Upper lobe of left lung (tissue), 6 donors: ENCODE data around the gene RNF224. TPM values are rescaled to one million over a fixed set of nuclear protein-coding genes. Genes with fewer than 3 reads are reported as not detected.
A peak's percentile ranks its signal among the peaks of the same experiment; 100 is the strongest.

ENCODE experiments used
- ATAC-seq, 2 donors: fragments of 200-7000 bp; cut with Tn5 transposase; one replicate each; pipeline ENCODE4 v1.9.1; 2022; ENCODE audit warnings: mild to moderate bottlenecking in 2 of 2, moderate library complexity in 2 of 2; ENCODE audit not compliant: low FRiP score in 2 of 2
- DNase-seq, 2 donors: peaks; one replicate each; pipeline ENCODE4 v3.0.0-alpha.2; 2019 to 2020
- H3K27ac ChIP-seq, 4 donors: fragments of 200-600 bp; sonication (generic); one replicate each; pipeline ENCODE4 v1.5.1; 2016 to 2019
- H3K27me3 ChIP-seq, 4 donors: fragments of 200-600 bp; sonication (generic); one replicate each; pipeline ENCODE4 v1.5.1; 2017 to 2019
- H3K36me3 ChIP-seq, 4 donors: fragments of 200-600 bp; sonication (generic); one replicate each; pipeline ENCODE4 v1.5.1; 2016 to 2019
- H3K4me1 ChIP-seq, 4 donors: fragments of 200-600 bp; sonication (generic); one replicate each; pipeline ENCODE4 v1.5.1; 2018 to 2019
- H3K4me3 ChIP-seq, 4 donors: fragments of 200-600 bp; sonication (generic); one replicate each; pipeline ENCODE4 v1.5.1; 2017 to 2019; ENCODE audit warnings: mild to moderate bottlenecking in 2 of 4, moderate library complexity in 1 of 4
- H3K9me3 ChIP-seq, 4 donors: fragments of 200-600 bp; sonication (generic); one replicate each; pipeline ENCODE4 v1.5.1; 2018 to 2019
- CTCF ChIP-seq, 6 experiments: fragments of 450-650 bp in 4 of 6; fragments of 200-600 bp in 2 of 6; sonication (generic) in 2 of 6; IDR thresholded peaks; one replicate each; pipeline ENCODE4 v1.5.1; 2016 to 2019; ENCODE audit warnings: antibody characterized with exemption in 6 of 6
- EP300 ChIP-seq, 4 donors: sonication (generic); formaldehyde crosslinking; IDR thresholded peaks; one replicate each; pipeline ENCODE4 v1.5.1; 2017; ENCODE audit warnings: antibody characterized with exemption in 4 of 4, control low read depth in 2 of 4
- POLR2A ChIP-seq, 4 donors: fragments of 450-650 bp; IDR thresholded peaks; one replicate each; pipeline ENCODE4 v1.5.1; 2016 to 2017; ENCODE audit warnings: antibody characterized with exemption in 4 of 4, mild to moderate bottlenecking in 2 of 4
- POLR2AphosphoS5 ChIP-seq, 2 donors: sonication (generic); formaldehyde crosslinking; IDR thresholded peaks; one replicate each; pipeline ENCODE4 v1.5.1; 2017; ENCODE audit warnings: antibody characterized with exemption in 2 of 2
- WGBS, 2 donors: methylation state at CpG; one replicate each; pipeline ENCODE4 v1.1.5; 2017 to 2018; 5-methylcytosine and 5-hydroxymethylcytosine counted together
- total RNA-seq, 6 donors: library from RNA; depleted of rRNA in 4 of 6; stranded (reverse); fragments of >200 nt in 4 of 6; gene quantifications; one replicate each; pipeline versions ENCODE4 v1.1.0 to v1.2.1, GENCODE V29; 2016 to 2021
- donor health status: DM: no; HTN: no; CAD: no; lungs with moderate emphysema.
- donor health status: DM: no; HTN: yes; CAD: no; lungs with severe emphysema.

RNF224 gene
- total RNA-seq, 6 donors from 2014 or later, result 0.46 to 0.59 (median 0.57) TPM; not detected in 3

- ATAC-seq (no peak), DNase-seq (peak in 1 of 2 donors; percentile 52)
- peaks cover 0 to 34% (median 4%) of the 10 kb centered on the region in 4 donors for H3K27me3 ChIP-seq
- H3K4me1 ChIP-seq, result peaks cover 8 to 31% (median 25%) of the 10 kb centered on the region in 4 donors
- H3K36me3 ChIP-seq, result no peaks in the 10 kb centered on the region
- 87 to 89% methylated on average over 15 to 19 of the region's 23 CpGs for WGBS, 2 donors
- H3K9me3 ChIP-seq, result no peaks in the 10 kb centered on the region
- H3K4me3 ChIP-seq, result no peak overlapping the region
- no peak overlapping the region for H3K27ac ChIP-seq
- TF ChIP-seq POLR2A (IDR thresholded peaks at IDR 0.05) (no peak), POLR2AphosphoS5 (IDR thresholded peaks at IDR 0.05) (no peak), EP300 (IDR thresholded peaks at IDR 0.05) (no peak), CTCF (IDR thresholded peaks at IDR 0.05) (no peak)
Observed at GRCh38 chr9:137231372-137232039, 4.2 kb downstream of the RNF224 start.

GRCh38 chr9:137232101-137232500 lies 4.8 kb downstream of the RNF224 start:
- Histone ChIP-seq H3K4me1 (peaks cover 14 to 31% (median 26%) of the 10 kb centered on the region in 4 donors), H3K9me3 (no peaks in the 10 kb centered on the region), H3K36me3 (no peaks in the 10 kb centered on the region), H3K27me3 (peaks cover 0 to 34% (median 4%) of the 10 kb centered on the region in 4 donors), H3K27ac (no peak overlapping the region), H3K4me3 (no peak overlapping the region)
- DNase-seq (peak in 1 of 2 donors; percentile 56), ATAC-seq (no peak)
- WGBS, 2 donors, result 61 to 80% methylated on average over 2 to 10 of the region's 10 CpGs
- TF ChIP-seq POLR2AphosphoS5 (IDR thresholded peaks at IDR 0.05) (no peak), CTCF (IDR thresholded peaks at IDR 0.05) (no peak), POLR2A (IDR thresholded peaks at IDR 0.05) (no peak), EP300 (IDR thresholded peaks at IDR 0.05) (no peak)

- no peak for TF ChIP-seq POLR2AphosphoS5 (IDR thresholded peaks at IDR 0.05)
- no peak for TF ChIP-seq CTCF (IDR thresholded peaks at IDR 0.05)
- no peak for TF ChIP-seq POLR2A (IDR thresholded peaks at IDR 0.05)
- TF ChIP-seq EP300 (IDR thresholded peaks at IDR 0.05), result no peak
- peaks cover 0 to 34% (median 4%) of the 10 kb centered on the region in 4 donors for H3K27me3 ChIP-seq
- ATAC-seq, result no peak
- whole genome bisulfite sequencing, 2 donors, result 71 to 72% methylated on average over 13 to 24 of the region's 24 CpGs
- H3K27ac ChIP-seq, result no peak overlapping the region
- peak in 1 of 2 donors; percentile 74 for DNase-seq
- H3K4me3 ChIP-seq, result no peak overlapping the region
- H3K36me3 ChIP-seq, result no peaks in the 10 kb centered on the region
- H3K9me3 ChIP-seq, result no peaks in the 10 kb centered on the region
- peaks cover 14 to 31% (median 24%) of the 10 kb centered on the region in 4 donors for H3K4me1 ChIP-seq
Observed at GRCh38 chr9:137232510-137232909, 5.2 kb downstream of the RNF224 start.

GRCh38 chr9:137233143-137233980 lies 6.1 kb downstream of the RNF224 start:
- H3K36me3 ChIP-seq, result no peaks in the 10 kb centered on the region
- ATAC-seq, result no peak

More at GRCh38 chr9:137233143-137233980, 6.1 kb downstream of the RNF224 start:
- WGBS, 2 donors, result 78 to 80% methylated on average over 1 to 32 of the region's 40 CpGs
- DNase-seq, result no peak
- no peak overlapping the region for H3K27ac ChIP-seq
- H3K4me3 ChIP-seq, result no peak overlapping the region
- TF ChIP-seq EP300 (IDR thresholded peaks at IDR 0.05) (no peak), POLR2A (IDR thresholded peaks at IDR 0.05) (no peak), POLR2AphosphoS5 (IDR thresholded peaks at IDR 0.05) (no peak), CTCF (IDR thresholded peaks at IDR 0.05) (no peak)
- peaks cover 14 to 30% (median 17%) of the 10 kb centered on the region in 4 donors for H3K4me1 ChIP-seq
- H3K27me3 ChIP-seq, result peaks cover 0 to 34% (median 4%) of the 10 kb centered on the region in 4 donors
- no peaks in the 10 kb centered on the region for H3K9me3 ChIP-seq
